Glutamatergic neuron (in vitro differentiated cells): ENCODE measurements around the gene INTS6. TPM values are rescaled to one million over a fixed set of nuclear protein-coding genes. Genes with fewer than 3 reads are reported as not detected.

Source experiments
- DNase-seq: peaks from one replicate; pipeline ENCODE4 v3.0.0; 2022
- H3K27ac Mint-ChIP-seq: one replicate; pipeline ENCODE4 v1.8.0; 2020; ENCODE audit warnings: mild to moderate bottlenecking, mixed read lengths, inconsistent platforms; ENCODE audit not compliant: unreplicated experiment
- H3K27me3 Mint-ChIP-seq: one replicate; pipeline ENCODE4 v1.8.0; 2020; ENCODE audit warnings: mild to moderate bottlenecking, moderate library complexity, mixed read lengths, inconsistent platforms; ENCODE audit not compliant: unreplicated experiment
- H3K36me3 Mint-ChIP-seq: one replicate; pipeline ENCODE4 v1.8.0; 2020; ENCODE audit warnings: mild to moderate bottlenecking, mixed read lengths, inconsistent platforms; ENCODE audit not compliant: unreplicated experiment
- H3K4me1 Mint-ChIP-seq: one replicate; pipeline ENCODE4 v1.8.0; 2020; ENCODE audit warnings: mild to moderate bottlenecking, low read depth, mixed read lengths, inconsistent platforms; ENCODE audit not compliant: unreplicated experiment
- H3K4me3 Mint-ChIP-seq: one replicate; pipeline ENCODE4 v1.8.0; 2020; ENCODE audit warnings: mild to moderate bottlenecking, mixed read lengths, inconsistent platforms; ENCODE audit not compliant: unreplicated experiment
- H3K9me3 Mint-ChIP-seq: one replicate; pipeline ENCODE4 v1.8.0; 2020; ENCODE audit warnings: mild to moderate bottlenecking, moderate library complexity, mixed read lengths, inconsistent platforms; ENCODE audit not compliant: unreplicated experiment
- CTCF ChIP-seq: fragments of 200-600 bp; sonication (generic); IDR thresholded peaks from one replicate; pipeline ENCODE4 v1.5.0; 2021; ENCODE audit not compliant: partially characterized antibody, unreplicated experiment
- total RNA-seq: library from RNA; stranded (reverse); fragmentation: NEBNext Ultra II Directional; extraction: Animal tissue kit (Norgen Biotek cat#: 25700); gene quantifications from one replicate; pipeline ENCODE4 v1.2.1, GENCODE V29; 2021; ENCODE audit not compliant: unreplicated experiment

The INTS6 gene
- total RNA-seq, 1 donor from 2014 or later, result 35.6 TPM

GRCh38 chr13:51475727-51476501, 23.1 kb upstream of the INTS6 start:
- Mint-ChIP-seq H3K4me3 (no peak overlapping the region), H3K4me1 (no peaks in the 10 kb centered on the region), H3K36me3 (no peaks in the 10 kb centered on the region), H3K9me3 (no peaks in the 10 kb centered on the region), H3K27ac (no peak overlapping the region), H3K27me3 (no peaks in the 10 kb centered on the region)
- no peak for TF ChIP-seq CTCF
- DNase-seq, result no peak

GRCh38 chr13:51469790-51470189, 17.0 kb upstream of the INTS6 start:
- DNase-seq, result no peak
- Mint-ChIP-seq H3K36me3 (no peaks in the 10 kb centered on the region), H3K4me3 (no peak overlapping the region), H3K27me3 (no peaks in the 10 kb centered on the region), H3K27ac (no peak overlapping the region), H3K4me1 (no peaks in the 10 kb centered on the region), H3K9me3 (no peaks in the 10 kb centered on the region)
- no peak for TF ChIP-seq CTCF

GRCh38 chr13:51467730-51468129, 14.9 kb upstream of the INTS6 start:
- no peak overlapping the region for H3K27ac Mint-ChIP-seq
- no peaks in the 10 kb centered on the region for H3K36me3 Mint-ChIP-seq
- no peak overlapping the region for H3K4me3 Mint-ChIP-seq
- H3K4me1 Mint-ChIP-seq, result no peaks in the 10 kb centered on the region
- no peaks in the 10 kb centered on the region for H3K27me3 Mint-ChIP-seq
- TF ChIP-seq CTCF, result no peak
- no peaks in the 10 kb centered on the region for H3K9me3 Mint-ChIP-seq
- no peak for DNase-seq

GRCh38 chr13:51465124-51465523, 12.3 kb upstream of the INTS6 start:
- TF ChIP-seq CTCF, result no peak
- H3K27ac Mint-ChIP-seq, result no peak overlapping the region
- no peak overlapping the region for H3K4me3 Mint-ChIP-seq
- H3K36me3 Mint-ChIP-seq, result no peaks in the 10 kb centered on the region
- H3K27me3 Mint-ChIP-seq, result no peaks in the 10 kb centered on the region
- H3K9me3 Mint-ChIP-seq, result no peaks in the 10 kb centered on the region
- no peaks in the 10 kb centered on the region for H3K4me1 Mint-ChIP-seq
- no peak for DNase-seq

- H3K27me3 Mint-ChIP-seq, result peaks cover 11% of the 10 kb centered on the region
- H3K27ac Mint-ChIP-seq, result no peak overlapping the region
- H3K36me3 Mint-ChIP-seq, result no peaks in the 10 kb centered on the region
- H3K4me1 Mint-ChIP-seq, result peaks cover 2% of the 10 kb centered on the region
- TF ChIP-seq CTCF, result no peak
- peaks cover 6% of the 10 kb centered on the region for H3K9me3 Mint-ChIP-seq
- H3K4me3 Mint-ChIP-seq, result no peak overlapping the region
- no peak for DNase-seq
Measured at GRCh38 chr13:51457086-51457815, 4.4 kb upstream of the INTS6 start.
